Right lobe of liver (tissue), 6 donors: Measurements from ENCODE around the gene UCN2. TPM values are rescaled to one million over a fixed set of nuclear protein-coding genes. Genes with fewer than 3 reads are reported as not detected.
A peak's percentile ranks its signal among the peaks of the same experiment; 100 is the strongest.

Experiments
- ATAC-seq, 4 donors: fragments of 200-7000 bp; cut with Tn5 transposase; one replicate each; pipeline ENCODE4 v1.9.1; 2020; ENCODE audit warnings: mild to moderate bottlenecking in 4 of 4, moderate library complexity in 4 of 4
- DNase-seq, 3 donors: peaks; one replicate each; pipeline ENCODE4 v3.0.0-alpha.2; 2020
- H3K27ac ChIP-seq, 3 donors: fragments of 200-600 bp; one replicate each; pipeline ENCODE4 v1.8.0; 2022
- H3K27me3 ChIP-seq, 2 donors: fragments of 200-600 bp; one replicate each; pipeline ENCODE4 v1.8.0; 2022
- H3K36me3 ChIP-seq, 4 donors: fragments of 200-600 bp; sonication (generic) in 1 of 4; one replicate each; pipeline versions ENCODE4 v1.5.1 to v1.8.0; 2017 to 2022; ENCODE audit warnings: control low read depth in 1 of 4
- H3K4me1 ChIP-seq, 4 donors: fragments of 200-600 bp; sonication (generic) in 1 of 4; one replicate each; pipeline versions ENCODE4 v1.5.1 to v1.8.0; 2017 to 2022; ENCODE audit warnings: control low read depth in 1 of 4
- H3K4me3 ChIP-seq, 3 donors: fragments of 200-600 bp; one replicate each; pipeline ENCODE4 v1.8.0; 2022
- H3K9me3 ChIP-seq, 4 donors: fragments of 200-600 bp; sonication (generic) in 1 of 4; one replicate each; pipeline versions ENCODE4 v1.5.1 to v1.8.0; 2017 to 2022; ENCODE audit warnings: control low read depth in 1 of 4
- CTCF ChIP-seq, 4 donors: fragments of 200-600 bp in 3 of 4; fragments of 450-650 bp in 1 of 4; IDR thresholded peaks; one replicate each; pipeline versions ENCODE4 v1.5.1 to v1.8.0; 2016 to 2022; ENCODE audit warnings: antibody characterized with exemption in 4 of 4, mild to moderate bottlenecking in 2 of 4
- POLR2A ChIP-seq: fragments of 450-650 bp; IDR thresholded peaks from one replicate; pipeline ENCODE4 v1.6.1; 2017; ENCODE audit warnings: antibody characterized with exemption, mild to moderate bottlenecking
- WGBS: methylation state at CpG from one replicate; pipeline ENCODE4 v1.1.6; 2018; ENCODE audit warnings: low coverage, low lambda C conversion rate; ENCODE audit not compliant: insufficient coverage; ENCODE audit errors: missing lambda C conversion rate; 5-methylcytosine and 5-hydroxymethylcytosine counted together
- intact Hi-C, 2 donors: fragments of 100-400 bp; cut with DNase I; formaldehyde crosslinking; loops; one replicate each; pipeline versions ENCODE4 v1.11.2 to v1.14.1; 2022
- long read RNA-seq: library from polyadenylated mRNA; unstranded; transcript quantifications from one replicate; pipeline ENCODE4 v2.0.0, GENCODE V29; 2019
- total RNA-seq, 6 experiments: library from RNA; depleted of rRNA in 2 of 6; stranded (reverse); fragments of >200 nt in 2 of 6; fragmentation: NEBNext Ultra II Directional in 3 of 6; extraction: Animal tissue kit (Norgen Biotek cat#: 25700) in 3 of 6; gene quantifications; one replicate each; pipeline versions ENCODE4 v1.1.0 to v1.2.4, GENCODE V29; 2016 to 2023
- donor health status: DM: no; HTN: yes; CAD: no.
- donor health status: DM: no; HTN: no; CAD: no.
- donor health status: DM: no; HTN: no; CAD: no.
- donor health status: DM: no; HTN: yes; CAD: no.
- donor health status: DM: no; HTN: yes; CAD: no.

Gene UCN2, protein sequence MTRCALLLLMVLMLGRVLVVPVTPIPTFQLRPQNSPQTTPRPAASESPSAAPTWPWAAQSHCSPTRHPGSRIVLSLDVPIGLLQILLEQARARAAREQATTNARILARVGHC
- total RNA-seq, result not detected
- long read RNA-seq, result 0 reads

- DNase-seq (no peak), ATAC-seq (no peak)
- no peak for TF ChIP-seq POLR2A
- no peak for TF ChIP-seq CTCF (IDR thresholded peaks at IDR 0.05)
- 75% methylated on average over 2 of the region's 6 CpGs for WGBS
- H3K4me3 ChIP-seq, result no peak within 1 kb of the TSS
- H3K27me3 ChIP-seq, result no peaks in the 10 kb centered on the region
- no peak within 1 kb of the TSS for H3K27ac ChIP-seq
- no peaks in the 10 kb centered on the region for H3K4me1 ChIP-seq
- no peaks in the 10 kb centered on the region for H3K36me3 ChIP-seq
- intact Hi-C loops, result no loop called here
- H3K9me3 ChIP-seq, result no peaks in the 10 kb centered on the region
Observed at GRCh38 chr3:48563382-48563918, at the start of gene UCN2. Gene UCN2, minus strand, starts transcription at chr3:48563781. Its CDS starts 657 bp downstream, at chr3:48563124.

DNA sequence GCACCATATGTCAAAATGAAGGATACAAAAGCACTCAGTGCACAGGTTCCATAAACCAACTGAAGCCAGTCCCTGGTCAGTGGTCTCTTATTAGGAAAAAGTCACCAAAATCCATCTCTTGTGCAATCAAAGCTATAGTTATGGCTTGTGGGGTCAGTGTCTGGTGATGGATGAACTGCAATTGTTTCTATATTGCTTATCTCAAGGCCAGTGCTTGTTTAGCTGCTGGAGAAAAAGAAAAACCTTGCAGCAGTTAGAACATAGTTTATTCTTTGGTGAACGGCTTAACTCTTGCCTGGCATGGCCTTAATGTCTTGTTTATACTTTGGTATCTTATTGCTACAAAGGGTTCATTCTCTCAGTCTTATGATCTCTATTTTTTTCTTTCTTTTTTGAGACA is 48.7 kb upstream of the UCN2 start:
- DNase-seq (no peak), ATAC-seq (no peak)
- peaks cover 0 to 10% (median 0%) of the 10 kb centered on the region in 4 donors for H3K9me3 ChIP-seq
- peaks cover 0 to 11% (median 4%) of the 10 kb centered on the region in 4 donors for H3K4me1 ChIP-seq
- WGBS, result 63% methylated on average over 1 of the region's 1 CpG
- intact Hi-C loops, result no loop called here
- H3K27me3 ChIP-seq, result no peaks in the 10 kb centered on the region
- H3K4me3 ChIP-seq, result no peak overlapping the region
- H3K27ac ChIP-seq, result no peak overlapping the region
- no peaks in the 10 kb centered on the region for H3K36me3 ChIP-seq
- no peak for TF ChIP-seq POLR2A

GRCh38 chr3:48609088-48610005 is 45.8 kb upstream of the UCN2 start, which contains the start of gene UQCRC1:
Gene UQCRC1, minus strand, starts transcription at chr3:48609646. Its CDS starts 26 bp downstream, at chr3:48609620.
- WGBS, result 5% methylated on average over 27 of the region's 86 CpGs
- DNase-seq, result peak; percentile 93 to 95 (median 93)
- TF ChIP-seq CTCF (IDR thresholded peaks at IDR 0.05), result peak; percentile 67 to 88 (median 74)
- peak; percentile 81 for TF ChIP-seq POLR2A
- Histone ChIP-seq H3K36me3 (peaks cover 0 to 25% (median 12%) of the 10 kb centered on the region in 4 donors), H3K4me1 (peaks cover 0 to 11% (median 4%) of the 10 kb centered on the region in 4 donors), H3K4me3 (peak within 1 kb of the TSS; percentile 91 to 97 (median 96)), H3K9me3 (no peaks in the 10 kb centered on the region), H3K27ac (peak within 1 kb of the TSS; percentile 84 to 90 (median 86)), H3K27me3 (no peaks in the 10 kb centered on the region)
- peak; percentile 99 for ATAC-seq
- intact Hi-C loops, result no loop called here

DNA sequence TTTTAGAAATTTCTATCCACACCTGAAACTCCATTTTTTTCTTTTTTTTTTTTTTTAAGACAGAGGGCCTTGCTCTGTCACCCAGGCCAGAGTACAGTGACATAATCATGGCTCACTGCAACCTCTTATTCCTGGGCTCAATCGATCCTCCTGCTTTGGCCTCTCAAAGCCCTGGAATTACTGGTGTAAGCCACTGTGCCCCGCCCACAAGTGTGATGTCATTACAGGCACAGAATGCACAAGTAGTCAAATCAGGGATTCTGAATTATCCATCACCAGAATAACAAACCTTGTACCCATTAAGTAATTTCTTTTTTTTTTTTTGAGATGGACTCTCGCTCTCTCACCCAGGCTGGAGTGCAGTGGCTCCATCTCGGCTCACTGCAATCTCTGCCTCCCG is 43.9 kb upstream of the UCN2 start:
- Histone ChIP-seq H3K4me1 (peaks cover 0 to 11% (median 4%) of the 10 kb centered on the region in 4 donors), H3K27me3 (no peaks in the 10 kb centered on the region), H3K4me3 (no peak overlapping the region), H3K9me3 (no peaks in the 10 kb centered on the region), H3K27ac (no peak overlapping the region), H3K36me3 (peaks cover 0 to 44% (median 26%) of the 10 kb centered on the region in 4 donors)
- intact Hi-C loops, result no loop called here
- DNase-seq (no peak), ATAC-seq (no peak)
- WGBS, result 90% methylated on average over 5 of the region's 5 CpGs
- TF ChIP-seq POLR2A (no peak), CTCF (IDR thresholded peaks at IDR 0.05) (no peak)

DNA sequence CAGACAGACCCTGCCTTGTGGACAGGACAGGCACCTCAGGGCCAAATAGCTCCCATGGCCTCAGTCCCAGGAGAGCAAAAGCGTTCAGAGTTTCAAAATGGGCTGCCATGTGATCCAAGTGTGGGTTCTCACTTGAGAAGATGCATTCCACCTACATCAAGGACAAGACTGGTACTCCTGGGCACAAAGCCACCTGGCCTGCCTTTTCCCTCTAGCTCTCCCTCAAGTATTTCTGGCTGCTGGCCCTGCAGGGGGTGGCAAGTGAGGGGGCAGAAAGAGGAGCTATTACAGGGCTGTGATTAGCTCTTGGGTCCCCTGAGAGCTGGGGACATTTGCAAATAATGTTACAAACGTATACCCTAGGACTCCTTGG is 38.0 kb upstream of the UCN2 start:
- H3K27me3 ChIP-seq, result no peaks in the 10 kb centered on the region
- no peaks in the 10 kb centered on the region for H3K4me1 ChIP-seq
- DNase-seq (no peak), ATAC-seq (no peak)
- H3K27ac ChIP-seq, result no peak overlapping the region
- H3K4me3 ChIP-seq, result no peak overlapping the region
- 71% methylated on average over 1 of the region's 2 CpGs for WGBS
- intact Hi-C loops, result no loop called here
- TF ChIP-seq CTCF (IDR thresholded peaks at IDR 0.05) (no peak), POLR2A (no peak)
- H3K36me3 ChIP-seq, result peaks cover 0 to 83% (median 48%) of the 10 kb centered on the region in 4 donors
- no peaks in the 10 kb centered on the region for H3K9me3 ChIP-seq
